Measurements from ENCODE around the gene ACSL6. TPM values are rescaled to one million over a fixed set of nuclear protein-coding genes. Genes with fewer than 3 reads are reported as not detected.

ACSL6 gene
- total and polyA plus RNA-seq, 4 donors, result 0.10 to 6.7 (median 0.38) TPM

DNA sequence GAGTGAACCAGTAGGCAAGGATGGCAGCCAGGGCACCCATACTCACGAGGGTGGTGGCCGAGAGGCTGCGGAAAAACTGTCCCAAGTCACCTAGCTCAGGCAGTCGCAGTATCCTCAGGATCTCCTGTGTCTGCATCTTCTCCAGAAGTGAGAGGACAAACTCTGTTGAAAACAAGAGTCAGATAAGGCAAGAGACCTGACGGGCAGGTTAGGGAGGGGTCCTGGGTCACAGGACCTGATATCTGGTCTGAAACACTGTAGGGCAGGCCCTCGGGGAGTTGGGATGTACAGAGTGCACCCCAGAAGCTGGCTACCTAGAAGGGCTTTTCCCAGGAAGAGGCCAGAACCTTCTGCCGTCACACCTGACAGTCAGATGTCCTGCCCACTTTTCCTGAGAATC is 17.4 kb downstream of the ACSL6 start:
- H3K27me3 ChIP-seq (ENCODE audit: control insufficient read depth in 3 of 3, insufficient read depth in 3 of 3, low read length in 2 of 3), result no peaks in the 10 kb centered on the region
- 90 to 92% methylated on average over 7 of the region's 7 CpGs for WGBS, 2 donors
- H3K9me3 ChIP-seq (ENCODE audit: control insufficient read depth in 4 of 4, insufficient read depth in 3 of 4, low read length in 3 of 4), result no peaks in the 10 kb centered on the region
- no peak for TF ChIP-seq CTCF (IDR thresholded peaks at IDR 0.05; ENCODE audit: control extremely low read depth, extremely low read depth)
- peaks cover 0 to 19% (median 1%) of the 10 kb centered on the region in 5 donors for H3K4me1 ChIP-seq (ENCODE audit: control insufficient read depth in 5 of 5, insufficient read depth in 5 of 5, low read length in 5 of 5)
- H3K9ac ChIP-seq (ENCODE audit: insufficient read depth in 1 of 2, low read length in 2 of 2), result no peak overlapping the region
- no peak overlapping the region for H3K4me3 ChIP-seq
- ATAC-seq (ENCODE audit: insufficient read depth, low FRiP score) (no peak), DNase-seq (no peak)
- no peak overlapping the region for H3K27ac ChIP-seq (ENCODE audit: low read depth in 1 of 2, low read length in 1 of 2)
- H3K36me3 ChIP-seq (ENCODE audit: control insufficient read depth in 4 of 4, insufficient read depth in 4 of 4, low read length in 4 of 4), result no peaks in the 10 kb centered on the region

DNA sequence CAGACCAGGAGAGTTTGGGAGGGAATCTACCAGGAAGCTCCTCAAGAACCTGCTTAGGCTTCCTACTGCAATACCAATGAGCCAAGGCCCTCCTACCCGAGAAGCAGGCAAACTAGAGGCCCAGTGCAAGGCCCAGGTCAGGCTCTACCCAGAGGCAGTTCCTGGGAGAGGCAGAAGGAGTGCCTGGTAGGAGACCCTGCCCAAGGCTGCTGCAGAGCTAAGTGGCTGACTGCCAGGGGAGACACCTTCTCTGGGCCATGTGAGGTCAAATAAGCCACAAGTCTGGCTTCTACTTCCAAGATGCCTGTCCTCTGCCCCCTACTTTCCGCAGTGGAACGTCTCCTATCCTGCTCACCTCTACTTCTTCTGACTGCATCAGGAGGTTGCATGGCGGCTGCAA is 17.8 kb downstream of the ACSL6 start:
- H3K9ac ChIP-seq (ENCODE audit: insufficient read depth in 1 of 2, low read length in 2 of 2), result no peak overlapping the region
- ATAC-seq (ENCODE audit: insufficient read depth, low FRiP score), result no peak
- peaks cover 0 to 16% (median 0%) of the 10 kb centered on the region in 5 donors for H3K4me1 ChIP-seq (ENCODE audit: control insufficient read depth in 5 of 5, insufficient read depth in 5 of 5, low read length in 5 of 5)
- WGBS, 2 donors, result 93 to 95% methylated on average over 4 of the region's 4 CpGs
- no peak overlapping the region for H3K27ac ChIP-seq (ENCODE audit: low read depth in 1 of 2, low read length in 1 of 2)
- no peak for DNase-seq
- H3K36me3 ChIP-seq (ENCODE audit: control insufficient read depth in 4 of 4, insufficient read depth in 4 of 4, low read length in 4 of 4), result no peaks in the 10 kb centered on the region
- no peak for TF ChIP-seq CTCF (IDR thresholded peaks at IDR 0.05; ENCODE audit: control extremely low read depth, extremely low read depth)
- H3K9me3 ChIP-seq (ENCODE audit: control insufficient read depth in 4 of 4, insufficient read depth in 3 of 4, low read length in 3 of 4), result no peaks in the 10 kb centered on the region
- no peak overlapping the region for H3K4me3 ChIP-seq
- H3K27me3 ChIP-seq (ENCODE audit: control insufficient read depth in 3 of 3, insufficient read depth in 3 of 3, low read length in 2 of 3), result no peaks in the 10 kb centered on the region

- ATAC-seq (ENCODE audit: insufficient read depth, low FRiP score) (no peak), DNase-seq (no peak)
- H3K27me3 ChIP-seq (ENCODE audit: control insufficient read depth in 3 of 3, insufficient read depth in 3 of 3, low read length in 2 of 3), result no peaks in the 10 kb centered on the region
- H3K27ac ChIP-seq (ENCODE audit: low read depth in 1 of 2, low read length in 1 of 2), result no peak overlapping the region
- no peaks in the 10 kb centered on the region for H3K9me3 ChIP-seq (ENCODE audit: control insufficient read depth in 4 of 4, insufficient read depth in 3 of 4, low read length in 3 of 4)
- TF ChIP-seq CTCF (IDR thresholded peaks at IDR 0.05; ENCODE audit: control extremely low read depth, extremely low read depth), result no peak
- no peak overlapping the region for H3K4me3 ChIP-seq
- WGBS, 2 donors, result 85 to 91% methylated on average over 5 of the region's 5 CpGs
- no peaks in the 10 kb centered on the region for H3K36me3 ChIP-seq (ENCODE audit: control insufficient read depth in 4 of 4, insufficient read depth in 4 of 4, low read length in 4 of 4)
- H3K9ac ChIP-seq (ENCODE audit: insufficient read depth in 1 of 2, low read length in 2 of 2), result no peak overlapping the region
- H3K4me1 ChIP-seq (ENCODE audit: control insufficient read depth in 5 of 5, insufficient read depth in 5 of 5, low read length in 5 of 5), result peaks cover 0 to 8% (median 0%) of the 10 kb centered on the region in 5 donors
Observed at GRCh38 chr5:131992370-131992769, 19.1 kb downstream of the ACSL6 start.

Measured in lung (tissue), 12 donors.